HPDE6-E6E7 (cell line): ENCODE results near the gene ASPM.
A peak's percentile ranks its signal among the peaks of the same experiment; 100 is the strongest.
"Not testable (repeated sequence)": the region's sequence is repeated elsewhere in the genome, so short reads cannot be mapped to it uniquely, and the experiment has no call there.

Experiments
- DNase-seq: peaks from one replicate; pipeline ENCODE4 v3.0.0; 2011; ENCODE audit warnings: missing footprints; ENCODE audit errors: extremely low spot score

Gene ASPM

DNA sequence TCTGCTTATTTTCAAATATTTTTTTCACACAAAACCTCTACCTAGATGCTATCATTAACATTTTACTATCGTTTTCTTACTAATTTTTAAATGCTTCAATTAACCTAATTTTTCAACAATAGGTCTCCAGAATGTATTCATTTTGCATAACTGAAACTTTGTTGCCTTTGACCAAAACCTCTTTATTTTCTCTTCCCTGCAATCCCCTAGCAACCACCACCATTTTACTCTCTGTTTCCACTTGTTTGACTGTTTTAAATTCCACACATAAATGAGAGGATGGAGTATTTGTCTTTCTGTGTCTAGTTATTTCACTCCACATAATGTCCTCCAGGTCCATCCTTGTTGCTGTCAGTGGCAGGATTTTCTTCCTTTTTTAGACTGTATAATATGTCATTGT lies 69.9 kb downstream of the ASPM start:
- DNase-seq = no peak

DNA sequence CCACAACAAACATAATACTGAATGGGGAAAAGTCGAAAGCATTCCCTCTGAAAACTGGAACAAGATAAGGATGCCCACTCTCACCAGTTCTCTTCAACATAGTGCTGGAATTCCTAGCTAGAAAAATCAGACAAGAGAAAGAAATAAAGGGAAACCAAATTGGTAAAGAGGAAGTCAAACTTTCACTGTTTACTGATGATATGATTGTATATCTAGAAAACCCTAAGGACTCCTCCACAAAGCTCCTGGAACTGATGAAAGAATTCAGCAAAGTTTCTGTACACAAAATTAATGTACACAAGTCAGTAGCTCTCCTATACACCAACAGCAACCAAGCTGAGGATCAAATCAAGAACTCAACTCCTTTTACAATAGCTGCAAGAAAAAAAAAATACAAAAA lies 72.5 kb downstream of the ASPM start:
- DNase-seq = no peak

DNA sequence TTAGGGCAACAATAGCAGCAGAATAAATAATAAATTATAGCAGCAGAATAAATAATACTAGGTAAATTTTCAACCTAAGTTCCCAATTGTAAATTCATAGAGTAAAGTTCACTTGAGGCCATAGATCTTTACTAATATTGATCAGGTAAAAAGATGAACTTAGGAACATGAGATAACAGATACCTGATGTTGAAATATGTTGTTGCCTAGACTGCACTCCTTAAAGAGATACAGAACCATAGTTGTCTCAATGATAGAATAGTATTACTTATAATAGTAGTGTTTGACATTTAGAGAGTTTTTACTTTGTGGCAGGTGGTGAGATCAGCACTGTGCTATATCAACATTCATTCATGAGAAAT lies 79.0 kb downstream of the ASPM start:
- no peak for DNase-seq

DNA sequence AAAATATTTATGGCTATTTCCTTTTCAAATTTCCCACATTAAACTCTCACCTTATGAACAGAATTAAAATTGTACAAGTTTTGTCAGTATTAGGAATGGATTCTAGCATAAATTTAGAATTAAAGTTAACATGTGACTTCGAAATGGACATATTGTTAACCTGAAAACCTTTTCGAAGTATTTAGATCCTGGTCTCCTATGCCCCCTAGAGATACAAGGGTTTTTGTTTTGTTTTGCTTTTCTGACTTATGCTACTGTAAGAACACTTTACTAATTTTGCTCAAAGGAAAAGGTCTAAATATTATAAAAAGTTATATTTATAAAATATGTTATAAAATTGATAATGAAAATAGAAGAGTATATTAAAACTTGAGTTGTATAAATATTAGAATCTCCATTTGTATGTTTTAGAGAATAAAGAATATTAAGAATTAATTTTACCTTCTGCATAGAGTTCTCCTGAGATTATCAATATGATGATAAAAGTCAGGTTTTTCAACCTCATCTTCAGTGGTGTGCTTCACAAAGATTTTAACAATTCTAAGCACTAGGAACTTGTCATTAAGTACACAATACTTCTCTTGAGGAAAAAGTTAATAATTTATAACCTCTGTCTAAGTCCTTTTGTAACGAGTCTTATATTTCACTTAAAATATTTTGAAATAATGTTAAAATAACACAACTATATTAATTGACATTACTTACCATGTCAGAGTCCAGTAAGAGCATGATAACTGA lies 79.6 kb downstream of the ASPM start, which contains the start of gene F13B:
Gene F13B, minus strand, starts transcription at position 542 of the 738 bp plus-strand sequence. Its CDS starts 37 bp downstream, at position 505.
- DNase-seq = peak; percentile 1

DNA sequence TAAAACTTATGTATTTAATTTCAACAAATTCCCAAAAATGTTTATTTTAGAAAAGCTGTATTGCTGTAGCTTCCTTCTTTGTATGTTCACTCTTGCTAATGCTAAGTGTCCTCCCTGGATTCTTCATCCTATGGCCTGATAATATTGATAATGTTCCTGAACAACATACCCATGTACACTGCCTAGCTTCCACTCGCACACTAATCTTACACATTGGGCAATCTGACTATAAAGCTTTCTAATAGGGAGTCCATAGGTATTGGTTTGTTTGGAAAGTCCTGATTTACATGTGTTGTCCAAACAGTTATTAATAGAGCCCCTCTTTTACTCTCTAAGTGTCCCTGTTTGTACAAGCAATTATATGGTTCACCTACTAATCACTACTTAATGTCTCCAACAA lies 80.2 kb downstream of the ASPM start:
- no peak for DNase-seq

DNA sequence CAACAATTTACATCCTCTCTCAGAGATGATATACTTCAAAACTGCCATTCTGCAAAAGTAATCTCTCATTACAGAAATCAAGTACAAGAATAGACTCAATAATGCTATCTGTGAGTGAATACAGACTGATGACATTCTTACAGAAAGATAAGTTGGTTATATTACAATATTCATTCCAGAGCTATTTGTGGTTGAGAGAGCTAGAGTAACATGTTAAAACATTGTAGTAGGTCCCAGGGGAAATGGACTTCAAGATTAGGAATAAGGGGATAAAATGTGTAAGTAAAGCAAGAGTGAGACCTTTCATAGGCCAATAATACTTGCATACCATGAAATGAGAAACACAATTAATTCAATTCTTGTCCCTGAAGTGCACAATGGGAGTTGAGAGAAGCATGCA lies 80.9 kb downstream of the ASPM start:
- DNase-seq = no peak

DNA sequence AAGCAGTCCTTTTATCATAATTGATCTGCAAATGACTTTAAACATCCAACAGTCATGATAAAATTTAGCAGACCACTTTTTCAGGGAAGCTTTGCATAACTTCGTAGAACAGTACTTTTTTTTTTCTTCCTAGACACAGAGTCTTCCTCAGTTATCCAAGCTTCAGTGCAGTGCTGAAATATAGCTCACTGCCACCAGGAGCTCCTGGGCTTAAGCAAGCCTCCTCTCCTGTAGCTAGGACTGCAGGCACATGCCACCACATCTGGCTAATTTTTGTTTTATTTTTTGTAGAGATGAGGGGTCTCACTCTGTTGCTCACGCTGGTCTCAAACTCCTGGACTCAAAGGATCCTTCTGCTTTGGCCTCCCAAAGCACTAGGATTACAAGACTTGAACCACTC lies 83.3 kb downstream of the ASPM start:
- DNase-seq = no peak

DNA sequence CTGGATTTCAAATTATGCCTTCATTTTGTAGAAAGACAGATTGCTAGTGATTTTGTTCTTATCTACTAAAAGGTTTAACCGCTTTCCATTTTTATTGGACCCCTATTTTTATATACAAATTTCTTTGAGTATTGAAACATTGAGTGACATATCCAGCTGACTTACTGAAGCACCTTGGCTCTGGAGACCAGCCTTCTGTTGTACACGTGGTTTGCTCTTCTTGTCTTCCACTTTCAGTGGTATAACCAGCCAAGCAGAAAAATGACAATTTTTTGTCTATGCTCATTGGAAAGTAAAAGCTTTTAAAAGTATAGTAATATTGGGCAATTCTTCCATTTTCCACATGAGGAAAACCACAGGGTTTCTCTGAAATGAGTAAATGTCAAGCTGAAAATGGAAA lies 83.8 kb downstream of the ASPM start:
- no peak for DNase-seq

DNA sequence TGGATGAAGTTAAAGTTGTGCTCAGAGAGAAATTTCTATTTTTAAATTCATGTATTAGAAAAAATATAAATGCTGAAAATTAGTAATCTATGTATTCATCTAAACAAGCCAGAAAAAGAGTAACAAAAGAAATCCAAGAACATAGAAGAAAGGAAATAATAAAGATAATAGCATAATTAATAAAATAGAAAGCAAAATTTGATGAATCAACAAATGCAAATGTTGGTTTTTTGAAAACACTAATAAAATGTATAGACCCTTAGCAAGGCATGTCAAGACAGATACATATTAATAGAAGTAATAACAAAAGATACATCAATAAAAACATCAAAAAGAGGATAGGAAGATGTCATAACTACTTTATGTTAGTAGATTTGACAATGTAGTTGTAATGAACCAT lies 97.4 kb downstream of the ASPM start:
- no peak for DNase-seq

DNA sequence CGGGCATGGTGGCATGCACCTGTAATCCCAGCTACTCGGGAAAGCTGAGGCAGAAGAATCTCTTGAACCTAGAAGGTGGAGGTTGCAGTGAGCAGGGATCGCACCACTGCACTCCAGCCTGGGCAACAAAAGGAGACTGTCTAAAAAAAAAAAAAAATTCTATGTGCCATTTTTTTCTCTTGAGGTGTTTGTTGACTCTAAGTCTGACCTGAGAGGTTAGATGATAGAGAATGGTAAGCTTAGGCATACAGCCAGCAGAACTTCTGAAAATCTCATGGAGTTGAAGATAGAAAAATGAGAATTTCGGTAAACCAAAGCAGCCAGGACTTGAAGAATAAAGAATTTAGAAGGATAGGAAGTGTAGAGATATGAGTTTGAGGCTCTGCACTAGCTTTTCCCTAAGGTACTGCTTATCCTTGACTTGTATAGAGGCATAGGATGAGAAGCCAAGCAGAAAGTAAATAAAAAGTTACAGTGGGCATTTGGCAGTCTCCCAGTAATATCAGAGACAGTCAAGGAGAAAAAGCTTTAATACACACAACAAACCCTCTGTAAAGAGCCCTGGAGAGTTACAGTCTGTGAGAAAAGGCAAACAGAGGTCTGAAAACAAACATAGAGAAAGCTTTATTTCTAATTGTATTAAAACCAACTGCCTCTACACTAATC lies 103.7 kb downstream of the ASPM start:
- DNase-seq = no peak

DNA sequence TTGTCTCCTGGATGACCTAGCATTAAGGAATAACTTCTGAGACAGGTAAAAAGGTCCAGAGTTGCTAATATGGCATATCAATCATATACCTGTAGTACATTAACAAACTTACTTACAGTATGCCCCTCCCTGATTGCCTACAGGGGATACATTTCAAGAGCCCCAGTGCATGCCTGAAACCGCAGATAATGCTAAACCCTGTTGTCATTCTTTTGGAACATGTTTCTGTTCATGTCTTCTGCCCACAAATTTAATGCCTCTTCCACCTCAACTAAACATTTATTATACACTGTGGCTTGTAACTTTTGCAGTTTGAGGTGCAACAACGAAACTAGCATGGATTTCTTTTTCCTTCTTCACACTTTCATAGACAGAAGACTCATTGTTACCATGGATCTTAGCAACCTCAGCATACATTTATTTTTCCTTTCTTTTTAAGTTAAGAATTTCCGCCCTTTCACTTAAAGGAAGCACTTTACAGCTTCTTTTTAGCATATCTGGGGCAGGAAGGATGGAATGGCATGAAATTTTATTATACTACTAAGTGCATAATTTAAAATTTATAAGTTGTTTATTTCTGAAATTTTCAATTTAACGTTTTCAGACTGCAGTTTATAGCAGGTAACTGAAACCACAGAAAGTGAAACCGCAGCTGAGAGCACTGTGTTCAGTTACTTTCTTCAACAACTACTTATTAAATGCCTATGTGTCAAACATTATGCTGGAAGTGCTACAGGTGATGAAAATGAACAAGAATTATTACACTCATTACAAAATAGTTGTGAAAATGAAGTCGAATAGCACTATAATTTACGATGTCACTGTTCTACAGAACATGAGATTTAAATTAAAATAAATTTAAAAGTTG lies 104.7 kb downstream of the ASPM start:
- DNase-seq = no peak

DNA sequence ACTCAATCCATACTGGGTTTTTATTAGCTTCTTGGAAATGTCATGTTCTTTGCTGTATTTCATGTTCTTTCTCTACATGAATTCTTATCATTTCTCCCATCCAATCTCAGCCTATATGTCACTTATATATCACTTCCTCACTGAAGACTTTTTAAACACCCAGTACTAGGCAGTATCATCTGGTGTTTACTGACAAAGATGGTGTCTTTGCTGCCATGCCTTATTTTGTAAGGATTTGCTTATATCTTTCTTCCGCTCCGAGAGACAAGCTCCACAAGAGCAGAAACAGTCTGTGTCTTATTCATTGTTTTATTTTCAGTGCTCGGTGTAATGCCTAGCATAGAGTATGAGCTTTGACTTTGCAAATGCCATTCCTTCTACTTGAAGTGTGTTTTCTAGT lies 109.6 kb downstream of the ASPM start:
- no peak for DNase-seq

DNA sequence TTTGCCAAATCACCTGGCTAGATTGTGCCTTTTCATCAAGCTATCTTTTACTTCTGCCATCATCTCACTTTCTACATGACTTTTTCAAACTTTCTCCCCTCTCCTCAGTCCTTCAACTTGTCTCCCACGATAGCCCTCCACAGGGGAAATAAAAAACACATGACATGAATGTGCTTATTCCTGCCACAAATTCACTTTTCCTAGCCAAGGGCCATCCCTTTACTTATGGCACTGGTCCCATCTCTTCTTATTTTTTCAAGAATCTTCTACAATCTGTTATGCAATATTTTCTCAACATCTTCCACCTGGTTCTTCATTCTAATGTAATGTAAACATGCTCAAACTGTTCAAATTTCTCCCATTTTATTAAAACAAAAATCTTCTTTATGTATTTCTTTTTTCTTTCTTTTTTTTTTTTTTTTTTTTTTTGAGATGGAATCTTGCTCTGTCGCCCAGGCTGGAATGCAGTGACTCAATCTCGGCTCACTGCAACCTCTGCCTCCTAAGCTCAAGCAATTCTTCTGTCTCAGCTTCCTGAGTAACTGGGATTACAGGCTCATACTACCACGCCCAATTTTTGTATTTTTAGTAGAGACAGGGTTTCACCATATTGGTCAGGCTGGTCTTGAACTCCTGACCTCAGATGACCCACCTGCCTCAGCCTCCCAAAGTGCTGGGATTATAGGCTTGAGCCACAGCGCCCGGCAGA lies 111.7 kb downstream of the ASPM start:
- not testable (repeated sequence) for DNase-seq
